WTC11 (cell line): ENCODE data around the gene MKS1.

Experiments used
- ATF1 ChIP-seq: sonication (generic); formaldehyde crosslinking; IDR thresholded peaks from 2 replicates; pipeline ENCODE4 v1.8.1; 2023; ENCODE audit warnings: mild to moderate bottlenecking, moderate library complexity, missing genetic modification reagents
- CREB1 ChIP-seq: sonication (generic); formaldehyde crosslinking; IDR thresholded peaks from 2 replicates; pipeline ENCODE4 v1.8.0; 2023; ENCODE audit warnings: mild to moderate bottlenecking, missing genetic modification reagents
- CTCF ChIP-seq: fragments of 200-600 bp; IDR thresholded peaks from 2 replicates; pipeline ENCODE4 v1.8.0; 2022; ENCODE audit warnings: antibody characterized with exemption
- GABPB1 ChIP-seq: sonication (generic); formaldehyde crosslinking; IDR thresholded peaks from 2 replicates; pipeline ENCODE4 v1.8.1; 2023; ENCODE audit warnings: mild to moderate bottlenecking, missing genetic modification reagents
- SOX15 ChIP-seq: fragments of 250-450 bp; sonication (Bioruptor Pico); IDR thresholded peaks from 2 replicates; pipeline ENCODE4 v1.9.0; 2021; ENCODE audit warnings: mild to moderate bottlenecking
- SP1 ChIP-seq: sonication (generic); formaldehyde crosslinking; conservative IDR thresholded peaks from 2 replicates; pipeline ENCODE4 v1.8.1; 2022; ENCODE audit warnings: missing genetic modification reagents
- TCF7 ChIP-seq: sonication (generic); formaldehyde crosslinking; IDR thresholded peaks from 2 replicates; pipeline ENCODE4 v1.8.0; 2022; ENCODE audit warnings: mild to moderate bottlenecking, low read depth, missing genetic modification reagents, moderate library complexity
- TEAD1 ChIP-seq: sonication (generic); formaldehyde crosslinking; IDR thresholded peaks from 2 replicates; pipeline ENCODE4 v1.8.0; 2022; ENCODE audit warnings: mild to moderate bottlenecking, missing genetic modification reagents
- ZNF532 ChIP-seq: fragments of 250-450 bp; sonication (Bioruptor Pico); IDR thresholded peaks from 2 replicates; pipeline ENCODE4 v1.9.0; 2021; ENCODE audit warnings: mild to moderate bottlenecking, borderline replicate concordance

- TF ChIP-seq ATF1 (CRISPR knock-in tag) (no peak), CTCF (no peak), SP1 (CRISPR knock-in tag) (no peak), TCF7 (CRISPR knock-in tag) (no peak), CREB1 (CRISPR knock-in tag) (no peak), GABPB1 (no peak), SOX15 (CRISPR knock-in tag) (no peak), ZNF532 (CRISPR knock-in tag) (no peak), TEAD1 (CRISPR knock-in tag) (no peak)
Measured at GRCh38 chr17:58215685-58216084, 3.4 kb downstream of the MKS1 start.
